Measurements from ENCODE around the gene EXOC5.

Gene EXOC5

DNA sequence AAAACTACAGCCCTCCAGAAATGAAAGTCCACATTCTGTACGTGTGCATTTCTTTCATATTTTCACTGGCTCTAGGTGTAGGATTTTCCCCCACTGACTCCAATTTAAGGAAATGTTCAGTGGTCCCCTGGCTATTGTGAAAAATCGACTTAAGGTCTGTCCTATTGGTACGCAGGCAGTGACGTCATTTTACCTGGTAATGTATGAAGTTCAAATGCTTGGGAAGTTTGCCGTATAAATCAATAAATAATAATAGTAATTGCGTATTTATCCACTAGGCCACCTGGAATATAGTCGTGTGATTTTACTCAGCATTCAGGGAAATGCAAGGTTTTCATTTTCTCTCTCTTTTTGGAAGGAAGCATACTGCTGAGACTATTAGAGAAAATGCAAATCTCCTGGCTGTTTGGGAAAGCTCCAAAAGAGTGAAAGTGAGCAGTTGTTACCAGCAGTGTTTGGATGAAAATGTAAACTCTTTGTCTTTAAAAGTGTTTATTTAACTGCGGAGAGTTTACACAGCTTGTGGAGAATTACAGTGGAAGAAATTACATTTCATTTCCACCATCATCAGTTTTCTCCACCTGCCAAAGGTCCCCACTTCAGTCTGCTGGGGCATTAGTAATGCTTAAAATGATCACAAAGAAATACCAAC, 107.0 kb downstream of the EXOC5 start:
- DNase-seq, result no peak

DNA sequence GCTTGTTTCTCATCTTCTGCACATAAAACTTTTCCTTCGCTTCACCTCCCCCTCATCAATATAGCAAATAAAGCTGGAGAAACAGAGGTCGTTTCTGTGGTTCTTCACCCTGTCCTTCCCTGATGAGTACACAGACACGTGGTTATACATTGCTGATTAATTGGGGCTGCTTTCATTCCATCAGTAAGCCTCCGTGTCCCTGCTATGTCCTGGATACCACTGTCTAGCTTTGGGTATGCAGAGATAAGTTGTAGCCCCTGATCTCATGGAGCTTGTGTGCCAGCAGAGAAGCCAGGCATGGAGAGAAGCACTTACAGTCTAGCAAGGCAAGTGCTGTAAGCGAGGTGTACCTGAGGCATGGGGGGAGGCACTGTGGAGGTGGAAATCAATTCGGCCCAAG, 108.4 kb downstream of the EXOC5 start:
- no peak for DNase-seq

DNA sequence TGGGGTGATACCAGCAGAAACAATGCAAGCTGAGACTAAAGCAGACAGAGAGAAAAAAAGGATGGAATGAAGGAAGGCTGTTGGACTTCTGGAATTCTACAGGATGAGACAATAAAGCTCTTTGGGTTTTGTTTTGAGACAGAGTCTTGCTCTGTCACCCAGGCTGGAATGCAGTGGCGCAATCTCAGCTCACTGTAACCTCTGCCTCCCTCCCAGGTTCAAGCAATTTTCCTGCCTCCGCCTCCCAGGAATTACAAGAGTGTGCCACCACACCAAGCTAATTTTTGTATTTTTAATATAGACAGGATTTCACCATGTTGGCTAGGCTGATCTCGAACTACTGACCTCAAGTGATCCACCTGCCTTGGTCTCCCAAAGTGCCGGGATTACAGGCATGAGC, 115.4 kb downstream of the EXOC5 start:
- DNase-seq, result no peak
